GM21737 (cell line): Measurements from ENCODE around the gene IGSF6.
"Not testable (repeated sequence)": the region's sequence is repeated elsewhere in the genome, so short reads cannot be mapped to it uniquely, and the experiment has no call there.

Experiments
- ATAC-seq: cut with Tn5 transposase; IDR thresholded peaks from one replicate; pipeline ENCODE4 v1.9.1; 2021; ENCODE audit warnings: mild to moderate bottlenecking, moderate library complexity; ENCODE audit not compliant: unreplicated experiment

IGSF6 gene

DNA sequence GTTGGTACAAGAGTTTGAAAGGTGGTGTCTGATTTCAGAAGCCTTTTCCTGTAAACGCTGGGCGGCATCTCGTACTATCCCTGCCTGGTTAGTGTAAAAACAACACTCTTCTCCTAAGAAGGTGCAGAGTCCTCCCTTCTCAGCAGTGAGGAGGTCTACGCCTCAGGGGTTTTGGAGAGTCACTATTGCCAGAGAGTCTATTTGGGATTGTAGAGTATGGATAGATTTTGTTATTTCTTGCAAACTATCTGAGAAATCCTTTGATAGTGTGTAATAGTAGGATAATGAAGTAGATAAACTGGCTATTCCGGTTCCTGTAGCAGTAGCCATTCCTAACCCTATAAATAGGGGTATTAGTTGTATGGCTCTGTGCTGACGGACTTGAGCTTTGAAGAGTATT is 21.5 kb downstream of the IGSF6 start:
- ATAC-seq: not testable (repeated sequence)

DNA sequence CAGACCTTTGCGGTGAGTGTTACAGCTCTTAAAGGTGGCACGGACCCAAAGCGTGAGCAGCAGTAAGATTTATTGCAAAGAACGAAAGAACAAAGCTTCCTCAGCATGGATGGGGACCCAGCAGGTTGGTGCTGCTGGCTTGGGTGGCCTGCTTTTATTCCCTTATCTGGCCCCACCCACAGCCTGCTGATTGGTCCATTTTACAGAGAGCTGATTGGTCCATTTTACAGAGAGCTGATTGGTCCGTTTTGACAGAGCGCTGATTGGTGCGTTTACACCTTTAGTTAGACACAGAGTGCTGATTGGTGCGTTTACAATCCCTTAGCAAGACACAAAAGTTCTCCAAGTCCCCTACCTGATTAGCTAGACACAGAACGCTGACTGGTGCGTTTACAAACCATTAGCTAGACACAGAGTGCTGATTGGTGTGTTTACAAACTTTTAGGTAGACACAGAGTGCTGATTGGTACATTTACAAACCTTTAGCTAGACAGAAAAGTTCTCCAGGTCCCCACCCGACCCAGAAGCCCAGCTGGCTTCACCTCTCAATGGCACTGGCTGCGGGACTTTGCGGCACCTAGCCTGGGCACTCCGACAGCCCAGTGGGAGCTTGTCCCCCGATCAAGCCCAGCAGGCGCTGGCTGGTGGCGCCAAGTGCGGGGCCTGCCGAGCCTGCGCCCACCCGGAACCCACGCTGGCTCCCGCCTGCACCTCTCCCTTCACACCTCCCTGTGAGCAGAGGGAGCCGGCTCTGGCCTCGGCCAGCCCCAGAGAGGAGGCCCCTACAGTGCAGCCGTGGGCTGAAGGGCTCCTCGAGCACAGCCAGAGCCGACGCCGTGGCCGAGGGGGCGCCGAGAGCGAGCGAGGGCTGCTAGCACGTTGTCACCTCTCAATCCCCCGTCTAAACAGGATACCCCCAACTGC is 22.5 kb downstream of the IGSF6 start:
- not testable (repeated sequence) for ATAC-seq

DNA sequence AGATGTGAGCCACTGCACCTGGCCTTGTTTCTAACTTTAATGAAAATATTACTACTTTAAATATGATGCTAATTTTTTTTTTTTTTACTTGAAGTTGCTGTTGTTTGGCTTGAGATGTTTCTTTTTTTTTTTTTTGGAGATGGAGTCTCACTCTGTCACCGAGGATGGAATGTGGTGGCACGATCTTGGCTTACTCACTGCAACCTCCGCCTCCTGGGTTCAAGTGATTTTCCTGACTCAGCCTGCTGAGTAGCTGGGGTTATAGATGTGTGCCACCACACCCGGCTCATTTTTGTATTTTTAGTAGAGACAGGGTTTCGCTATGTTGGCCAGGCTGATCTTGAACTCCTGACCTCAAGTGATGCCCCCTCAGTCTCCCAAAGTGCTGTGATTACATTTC is 23.6 kb downstream of the IGSF6 start:
- no peak for ATAC-seq

DNA sequence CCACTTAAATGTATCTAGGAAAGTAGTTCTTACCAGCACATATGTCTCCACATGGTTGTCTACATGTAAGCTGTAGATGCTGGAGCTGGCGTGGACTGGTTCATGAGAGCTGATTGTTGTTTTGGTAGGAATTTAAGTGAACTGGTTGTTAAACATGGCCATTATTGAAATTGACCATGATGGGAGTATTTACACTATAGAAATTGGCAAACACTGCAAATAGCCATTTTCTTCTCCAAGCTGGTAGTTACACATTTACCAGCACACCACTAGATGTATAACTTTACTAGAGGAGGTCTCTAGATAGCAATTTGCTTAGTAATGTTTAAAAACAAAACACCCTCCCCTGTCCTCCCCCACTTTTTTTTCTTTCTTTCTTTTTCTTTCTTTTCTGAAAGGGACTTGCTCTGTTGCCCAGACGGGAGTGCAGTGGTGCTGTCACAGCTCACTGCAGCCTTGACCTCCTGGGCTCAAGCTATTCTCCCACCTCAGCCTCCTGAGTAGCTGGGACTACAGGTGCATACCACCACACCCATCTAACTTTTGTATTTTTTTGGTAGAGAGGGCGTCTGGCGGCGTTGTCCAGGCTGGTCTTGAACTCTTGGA is 24.2 kb downstream of the IGSF6 start:
- no peak for ATAC-seq

DNA sequence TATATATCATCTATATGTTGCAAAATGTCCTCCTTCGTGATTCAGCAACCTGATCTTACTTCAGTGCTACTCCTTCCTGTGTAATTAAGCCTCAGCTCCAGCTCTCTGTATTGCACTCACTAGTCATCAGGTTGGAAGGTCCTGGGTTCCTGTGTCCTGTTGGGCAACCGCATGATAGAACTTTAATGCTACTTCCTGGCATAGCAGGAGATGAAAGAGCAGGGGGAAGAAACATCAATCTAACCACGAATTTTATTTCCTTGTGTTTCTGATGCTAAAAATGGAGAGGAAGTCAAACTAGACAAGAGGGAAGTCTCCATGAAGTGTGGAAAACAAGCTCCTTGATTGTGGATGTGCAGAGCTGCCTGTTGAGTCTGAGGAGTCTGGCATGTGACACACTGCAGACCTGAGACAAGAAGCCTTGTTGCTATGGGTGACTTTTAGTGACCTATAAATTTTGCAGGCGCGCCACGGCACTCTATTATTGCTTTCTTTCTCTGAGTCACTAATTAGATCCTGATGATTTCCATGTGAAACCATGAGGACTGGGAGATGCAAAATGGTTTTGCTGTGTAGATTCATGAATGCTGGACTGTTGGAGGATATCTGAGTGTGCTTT is 25.6 kb downstream of the IGSF6 start:
- no peak for ATAC-seq

DNA sequence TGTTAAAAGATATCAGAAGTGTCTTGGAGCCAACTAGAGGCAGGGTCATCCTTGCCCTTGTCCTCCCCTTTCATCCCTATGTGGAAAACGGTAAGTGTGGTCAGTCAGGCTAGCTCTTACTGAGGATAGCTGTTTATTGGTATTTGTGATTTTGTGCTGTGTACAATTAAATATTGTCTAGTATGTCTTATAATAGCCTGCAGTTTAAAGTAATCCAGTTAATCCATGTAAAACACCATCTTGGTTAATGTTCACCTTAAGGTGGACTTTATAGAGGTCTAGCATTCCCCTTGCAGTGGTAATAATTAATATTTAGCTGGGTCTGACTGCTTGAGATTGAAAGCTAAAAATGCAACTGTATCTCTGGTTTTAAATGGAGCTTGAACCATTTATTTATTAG is 27.4 kb downstream of the IGSF6 start:
- no peak for ATAC-seq

DNA sequence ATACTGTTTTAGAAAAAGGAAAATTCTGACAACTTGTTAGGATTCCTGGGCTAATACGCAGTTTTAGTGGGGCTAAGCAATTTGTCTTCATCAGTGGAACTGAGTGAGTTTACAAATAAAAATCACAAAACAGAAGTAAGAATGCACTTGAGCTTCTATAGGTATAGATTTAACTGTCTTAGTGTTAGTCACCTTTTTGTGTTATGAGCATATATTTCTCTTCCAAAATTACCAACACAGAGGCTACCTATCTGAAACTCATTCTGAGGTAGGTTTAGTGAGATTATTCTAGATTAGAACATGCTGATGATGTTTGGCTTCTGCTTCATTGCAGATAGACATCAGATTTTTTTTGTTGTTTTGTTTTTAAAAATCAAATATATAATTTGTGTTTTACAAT is 29.9 kb downstream of the IGSF6 start:
- ATAC-seq: no peak

DNA sequence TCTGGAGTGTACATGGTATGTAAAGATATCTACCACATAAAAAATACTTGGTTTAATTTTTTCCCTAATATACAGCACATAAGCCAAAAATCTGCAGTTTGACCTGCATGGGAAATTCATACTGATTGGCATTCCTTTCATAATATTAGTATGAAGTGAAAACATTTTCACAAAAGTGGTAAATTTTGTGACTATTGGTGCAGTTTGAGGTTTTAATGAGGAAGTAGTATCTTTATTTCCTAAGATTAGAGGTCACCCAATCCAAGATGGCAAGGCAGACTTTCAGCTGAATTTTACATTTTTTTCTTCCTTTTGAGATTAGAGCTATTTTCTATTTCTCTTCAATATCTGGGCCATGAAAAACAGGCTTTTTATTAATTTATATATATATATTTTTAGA is 31.8 kb downstream of the IGSF6 start:
- ATAC-seq: no peak

DNA sequence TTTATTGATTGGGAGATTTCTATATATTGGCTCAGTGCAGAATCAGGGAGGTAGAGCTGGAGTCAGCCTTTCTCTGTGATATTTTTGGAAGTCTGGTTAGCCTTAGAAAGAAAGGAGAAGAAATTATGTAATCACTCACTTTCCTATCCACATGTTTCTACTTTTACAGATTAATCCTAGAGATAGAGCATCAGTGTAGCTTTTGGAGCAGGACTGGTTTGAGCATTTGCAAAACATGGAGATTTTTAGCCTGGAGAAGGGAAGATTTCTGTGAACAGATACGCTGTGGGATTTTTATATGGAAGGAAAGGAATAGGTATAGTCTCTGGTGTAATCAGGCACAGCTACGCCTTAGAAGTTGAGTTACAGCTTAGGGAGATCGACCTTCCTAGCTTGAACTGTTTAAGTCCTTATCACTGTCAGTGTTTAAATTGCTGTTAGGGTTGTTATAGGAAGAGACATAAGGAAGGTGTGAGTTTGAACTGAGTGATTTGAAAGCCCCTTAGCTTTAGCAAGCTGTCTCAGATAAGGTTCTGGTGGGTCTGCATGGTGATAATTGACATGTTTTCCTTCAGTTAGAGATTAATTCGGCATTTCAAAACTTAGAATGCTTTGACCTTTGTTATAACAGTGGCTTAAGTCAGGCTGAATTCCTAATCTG is 32.5 kb downstream of the IGSF6 start:
- no peak for ATAC-seq

DNA sequence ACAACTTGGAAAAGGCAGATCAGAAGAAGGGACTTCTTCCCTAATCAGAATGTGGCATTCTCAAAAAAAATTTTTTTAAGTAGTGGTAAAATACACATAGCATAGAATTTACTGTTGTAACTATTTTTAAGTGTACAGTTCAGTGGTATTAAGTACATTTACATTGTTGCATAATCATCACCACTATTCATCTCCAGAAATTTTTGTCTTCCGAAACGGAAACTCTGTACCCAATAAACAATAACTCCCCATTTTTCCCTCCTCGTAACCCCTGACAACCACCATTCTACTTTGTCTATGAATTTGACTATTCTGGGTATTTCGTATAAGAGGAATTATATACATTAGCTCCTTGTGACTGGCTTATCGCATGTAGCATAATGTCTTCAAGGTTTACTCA is 34.1 kb downstream of the IGSF6 start:
- no peak for ATAC-seq

DNA sequence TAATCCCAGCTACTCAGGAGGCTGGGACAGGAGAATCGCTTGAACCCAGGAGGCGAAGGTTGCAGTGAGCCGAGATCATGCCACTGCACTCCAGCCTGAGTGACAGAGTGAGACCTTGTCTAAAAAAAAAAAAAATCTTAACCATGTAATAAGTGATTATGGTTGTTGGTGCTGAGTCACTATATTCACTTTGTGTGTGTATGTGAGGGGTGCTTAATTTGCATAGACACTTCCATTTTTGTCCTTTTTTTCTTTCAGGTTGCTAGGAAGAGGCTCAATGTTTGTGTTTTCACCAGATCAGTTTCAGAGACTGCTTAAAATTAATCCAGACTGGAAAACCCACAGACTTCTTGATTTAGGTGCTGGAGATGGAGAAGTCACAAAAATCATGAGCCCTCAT is 34.8 kb downstream of the IGSF6 start:
- no peak for ATAC-seq

DNA sequence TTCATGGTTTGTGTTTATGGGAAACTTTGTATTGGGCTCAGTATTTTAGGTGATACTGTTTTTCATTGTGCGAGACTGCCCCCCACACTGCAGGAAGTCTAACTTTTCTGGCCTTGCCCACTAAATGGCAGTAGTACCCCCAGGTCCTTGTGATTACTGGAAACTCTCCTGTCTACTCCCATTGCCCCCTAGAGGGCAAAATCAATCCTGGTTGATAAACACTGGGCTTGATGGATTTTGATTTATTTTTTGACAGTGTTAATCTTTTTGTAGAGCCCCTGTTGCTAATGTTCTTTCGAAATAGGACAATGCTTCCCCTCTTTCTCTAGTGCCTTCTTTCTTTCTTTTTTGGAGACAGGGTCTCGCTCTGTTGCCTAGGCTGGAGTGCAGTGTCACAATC is 37.5 kb downstream of the IGSF6 start:
- no peak for ATAC-seq

DNA sequence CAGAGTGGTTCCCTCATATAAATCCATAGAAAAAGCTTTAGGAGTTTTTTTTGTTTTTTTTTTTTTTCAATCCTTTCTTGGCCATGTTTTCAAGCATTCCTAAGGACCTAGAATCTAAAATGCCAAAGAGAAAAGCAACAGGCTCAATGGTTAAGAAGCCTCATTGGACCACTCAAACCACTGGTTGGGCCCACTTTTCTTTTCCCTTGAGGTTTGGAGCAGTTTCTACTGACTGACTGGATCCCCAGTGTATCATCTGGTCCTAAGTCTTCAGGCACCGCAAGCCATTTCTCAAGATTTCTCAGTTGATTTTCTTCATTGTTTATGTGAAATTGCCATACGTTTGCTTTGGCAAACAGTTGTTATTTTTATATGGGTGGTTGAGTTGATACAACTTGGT is 38.6 kb downstream of the IGSF6 start:
- no peak for ATAC-seq

DNA sequence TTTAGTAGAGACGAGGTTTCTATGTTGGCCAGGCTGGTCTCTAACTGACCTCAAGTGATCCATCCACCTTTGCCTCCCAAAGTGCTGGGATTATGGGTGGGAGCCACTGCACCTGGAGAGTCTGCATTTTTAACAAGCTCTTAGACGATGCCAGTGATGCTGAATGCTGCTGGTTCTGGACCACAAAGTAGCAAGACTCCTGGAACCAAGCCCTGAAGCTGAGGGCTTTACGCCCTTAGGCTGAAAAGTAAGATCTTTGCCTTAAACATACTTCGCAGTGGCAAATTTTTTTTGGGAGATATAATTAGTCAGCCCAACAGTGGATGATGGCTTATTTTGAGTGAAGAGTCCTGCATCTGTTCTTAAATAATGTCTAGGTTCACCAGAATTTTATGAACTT is 39.0 kb downstream of the IGSF6 start:
- ATAC-seq: no peak

DNA sequence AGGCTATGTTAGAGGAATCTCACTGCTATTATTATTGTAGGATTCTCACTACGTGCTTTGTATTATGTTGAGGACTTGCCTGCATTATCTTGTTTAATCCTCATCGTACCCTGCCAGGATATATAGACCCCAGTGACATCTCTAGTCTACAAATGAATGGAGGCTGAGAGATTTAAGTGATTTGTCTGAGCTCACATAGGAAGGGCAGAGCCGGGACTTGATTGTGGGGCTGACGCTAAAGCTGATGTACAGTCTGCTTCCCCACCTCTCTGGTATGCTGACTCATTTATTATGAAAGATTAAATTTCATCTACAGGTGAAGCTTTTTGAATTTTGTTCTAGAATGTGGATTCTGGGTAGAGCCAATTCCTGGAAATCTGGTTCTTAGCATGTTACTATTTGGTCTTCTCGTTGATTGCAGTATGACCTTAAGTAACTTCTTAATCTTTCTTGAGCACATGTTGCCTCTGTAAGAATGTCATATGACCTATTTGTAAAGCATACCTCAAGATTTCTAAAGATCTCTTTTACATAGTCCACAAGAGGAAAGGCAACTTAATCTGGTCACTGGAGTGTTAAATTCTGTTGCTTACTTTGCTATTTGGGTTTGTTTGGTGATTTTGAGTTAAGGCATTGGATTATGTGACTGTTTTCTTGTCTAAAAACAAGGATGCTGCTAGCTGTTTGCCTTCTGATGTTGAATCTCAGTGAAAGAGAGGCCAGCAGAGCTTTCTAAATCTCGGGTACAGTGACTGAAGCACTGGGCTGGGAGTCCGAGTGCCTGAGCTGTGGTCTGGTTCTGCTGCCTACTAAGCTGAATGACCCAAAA is 40.6 kb downstream of the IGSF6 start:
- ATAC-seq: no peak

DNA sequence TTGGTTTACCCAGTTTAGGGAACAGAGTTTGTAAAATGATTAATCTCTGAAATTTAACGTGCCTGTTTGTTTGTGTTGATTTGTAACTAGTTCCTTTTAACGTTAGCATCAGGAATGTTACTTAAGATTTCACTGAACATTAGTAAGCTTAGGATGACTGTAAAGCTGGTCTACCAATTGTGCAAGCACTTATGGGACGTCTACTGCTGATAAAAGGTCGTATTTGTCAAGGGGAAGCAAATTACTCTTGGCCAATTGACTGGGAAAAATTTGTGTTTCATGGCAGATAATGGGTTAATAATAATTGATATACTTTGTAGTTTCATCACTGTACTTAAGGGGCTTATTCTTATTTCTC is 41.2 kb downstream of the IGSF6 start:
- ATAC-seq: no peak

DNA sequence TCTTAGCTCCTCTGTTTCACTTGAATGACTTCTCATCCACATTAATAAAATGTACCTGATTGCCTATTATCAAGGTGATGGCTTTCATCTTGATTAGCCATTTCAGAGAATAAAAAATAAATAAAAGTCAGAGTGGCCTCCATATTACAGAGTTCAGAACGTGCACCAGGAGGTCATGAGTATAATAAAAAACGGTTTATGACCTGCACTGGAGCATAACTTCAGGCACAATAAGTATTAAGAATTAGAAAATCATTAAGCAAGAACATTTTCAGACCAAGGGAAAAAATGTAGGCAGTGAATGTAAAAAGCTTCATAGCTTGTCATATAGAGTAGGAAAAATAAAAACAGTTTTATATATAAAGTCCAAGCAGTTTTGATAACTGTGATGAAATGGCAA is 41.6 kb downstream of the IGSF6 start:
- ATAC-seq: no peak

DNA sequence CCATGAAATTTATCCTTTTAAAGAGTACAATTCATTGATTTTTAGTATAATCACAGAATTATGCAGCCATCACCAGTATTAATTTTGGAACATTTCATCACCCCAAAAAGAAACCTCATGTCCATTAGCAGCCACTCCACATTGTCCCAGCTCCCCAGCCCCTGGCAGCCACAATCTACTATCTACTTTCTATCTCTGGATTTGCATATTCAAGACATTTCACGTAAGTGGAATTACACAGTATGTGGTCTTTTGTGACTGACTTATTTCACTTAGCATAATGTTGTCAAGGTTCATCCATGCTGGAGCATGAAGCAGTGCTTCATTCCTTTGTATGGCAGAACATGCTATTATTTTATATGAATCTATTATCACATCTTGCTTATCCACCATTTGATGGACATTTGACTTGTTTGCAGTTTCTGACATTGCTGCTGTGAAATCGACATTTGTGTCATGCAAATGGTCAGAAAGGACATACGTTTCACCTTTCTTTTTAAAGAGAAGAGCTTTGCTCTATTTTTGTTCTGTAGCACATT is 42.3 kb downstream of the IGSF6 start:
- no peak for ATAC-seq

DNA sequence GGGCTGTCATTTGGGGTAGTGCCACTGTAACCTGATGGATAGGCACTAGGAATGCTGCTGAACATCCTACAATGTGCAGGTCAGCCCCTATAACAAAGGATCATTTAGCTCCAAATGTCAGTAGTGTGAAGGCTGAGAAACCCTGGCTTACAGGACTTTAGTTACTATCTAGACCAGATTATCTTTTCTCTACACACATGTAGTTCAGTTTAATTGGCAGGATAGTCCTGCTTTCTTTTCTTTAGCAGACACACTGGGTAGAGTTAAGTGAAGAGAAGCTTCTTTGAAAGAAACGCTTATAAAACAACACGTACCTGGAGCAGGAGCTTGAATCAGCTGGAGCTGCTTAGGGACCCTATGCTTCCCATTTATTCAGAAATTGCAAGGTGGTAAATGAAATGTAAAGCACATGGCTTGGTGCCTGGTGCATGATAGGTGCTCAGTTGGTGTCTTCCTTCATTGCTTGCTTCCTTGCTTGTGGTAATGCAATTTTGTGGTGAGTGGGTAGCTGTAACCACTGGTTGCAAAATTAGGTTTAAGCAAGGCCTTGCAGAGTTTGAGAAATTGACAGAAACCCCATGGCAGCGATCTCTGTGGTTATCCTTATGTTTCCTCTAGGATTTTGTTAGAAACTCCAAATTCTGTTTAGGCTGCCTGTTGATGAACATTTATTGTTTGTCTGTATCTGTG is 43.6 kb downstream of the IGSF6 start:
- ATAC-seq: no peak

DNA sequence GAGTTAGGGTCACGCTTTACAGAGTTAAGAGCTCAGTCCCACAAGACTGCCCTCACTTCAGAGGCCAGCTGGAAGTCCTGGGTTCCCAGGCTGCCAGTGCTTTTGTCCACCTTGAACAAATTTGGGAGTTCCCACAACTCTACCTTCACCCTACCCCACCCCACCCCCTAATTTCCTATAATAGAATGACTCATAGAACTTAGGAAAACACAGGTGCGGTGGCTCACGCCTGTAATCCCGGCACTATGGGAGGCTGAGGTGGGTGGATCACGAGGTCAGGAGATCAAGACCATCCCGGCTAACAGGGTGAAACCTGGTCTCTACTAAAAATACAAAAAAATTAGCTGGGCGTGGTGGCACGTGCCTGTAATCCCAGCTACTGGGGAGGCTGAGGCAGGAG is 46.6 kb downstream of the IGSF6 start:
- not testable (repeated sequence) for ATAC-seq
